Measurements from ENCODE around the gene EPN2. TPM values are rescaled to one million over a fixed set of nuclear protein-coding genes. Genes with fewer than 3 reads are reported as not detected.

The EPN2 gene
- total RNA-seq, 1 experiment from 2014 or later = 35.6 TPM

DNA sequence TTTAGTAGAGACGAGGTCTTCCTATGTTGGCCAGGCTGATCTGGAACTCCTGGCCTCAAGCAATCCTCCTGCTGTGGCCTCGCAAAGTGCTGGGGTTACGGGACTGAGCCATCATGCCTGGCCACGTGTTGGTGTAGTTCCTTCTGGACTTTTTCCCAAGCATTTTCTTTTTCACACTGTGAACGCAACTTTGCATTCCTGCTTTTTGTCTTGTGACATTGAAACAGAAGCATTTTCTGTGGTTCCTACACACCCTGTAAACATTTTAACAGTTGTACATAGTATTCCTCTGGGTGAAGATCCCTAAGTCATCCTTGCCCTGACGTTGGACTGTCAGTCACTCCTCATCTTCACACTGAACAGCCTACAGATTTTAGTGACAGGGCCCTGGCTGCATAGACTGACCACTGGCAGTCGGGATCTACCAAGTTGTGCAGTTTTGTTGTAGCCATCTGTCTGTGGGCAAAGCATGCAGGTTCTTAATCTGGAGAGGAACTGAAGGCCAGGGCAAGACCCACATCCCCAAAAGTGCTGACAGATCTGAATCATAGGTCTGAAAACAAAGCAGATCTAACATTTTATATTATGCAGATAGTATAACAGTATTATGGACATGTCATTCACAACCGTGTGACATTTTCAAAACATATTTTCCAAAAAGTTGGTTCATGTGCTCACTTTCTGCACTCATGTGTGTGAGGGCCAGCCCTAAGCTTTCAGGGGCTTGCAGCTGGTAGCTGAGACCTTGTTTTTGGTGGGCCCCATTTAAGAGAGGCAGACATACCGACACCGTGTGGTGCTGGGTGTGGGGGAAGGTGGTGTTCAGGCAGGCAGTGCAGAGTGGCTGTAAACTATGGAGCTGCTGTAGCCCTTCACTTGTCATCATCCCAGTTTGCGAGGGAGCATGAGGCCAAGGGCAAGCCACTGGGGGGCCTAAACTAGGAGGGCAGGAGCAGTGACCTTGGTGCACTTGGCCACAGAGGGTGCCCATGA lies 59.9 kb downstream of the EPN2 start:
- Mint-ChIP-seq H3K4me1 (ENCODE audit: low read depth, unreplicated experiment) (no peaks in the 10 kb centered on the region), H3K4me3 (ENCODE audit: unreplicated experiment) (no peak overlapping the region), H3K27ac (ENCODE audit: unreplicated experiment) (peak overlapping the region; percentile 55), H3K27me3 (ENCODE audit: insufficient read depth, unreplicated experiment) (no peaks in the 10 kb centered on the region), H3K9me3 (ENCODE audit: unreplicated experiment) (no peaks in the 10 kb centered on the region), H3K36me3 (ENCODE audit: insufficient read depth, unreplicated experiment) (peaks cover 14% of the 10 kb centered on the region)
- Histone ChIP-seq H3K4me3 (ENCODE audit: low read depth, low read length) (no peak overlapping the region), H3K4me1 (no peaks in the 10 kb centered on the region), H3K27me3 (replicated peaks; ENCODE audit: control insufficient read depth, insufficient read depth, low read length) (no peaks in the 10 kb centered on the region), H3K9me3 (no peaks in the 10 kb centered on the region), H3K36me3 (ENCODE audit: control insufficient read depth, insufficient read depth, low read length) (no peaks in the 10 kb centered on the region; the same call in 1 of the 2 replicates)
- TF ChIP-seq, protein P1, sequence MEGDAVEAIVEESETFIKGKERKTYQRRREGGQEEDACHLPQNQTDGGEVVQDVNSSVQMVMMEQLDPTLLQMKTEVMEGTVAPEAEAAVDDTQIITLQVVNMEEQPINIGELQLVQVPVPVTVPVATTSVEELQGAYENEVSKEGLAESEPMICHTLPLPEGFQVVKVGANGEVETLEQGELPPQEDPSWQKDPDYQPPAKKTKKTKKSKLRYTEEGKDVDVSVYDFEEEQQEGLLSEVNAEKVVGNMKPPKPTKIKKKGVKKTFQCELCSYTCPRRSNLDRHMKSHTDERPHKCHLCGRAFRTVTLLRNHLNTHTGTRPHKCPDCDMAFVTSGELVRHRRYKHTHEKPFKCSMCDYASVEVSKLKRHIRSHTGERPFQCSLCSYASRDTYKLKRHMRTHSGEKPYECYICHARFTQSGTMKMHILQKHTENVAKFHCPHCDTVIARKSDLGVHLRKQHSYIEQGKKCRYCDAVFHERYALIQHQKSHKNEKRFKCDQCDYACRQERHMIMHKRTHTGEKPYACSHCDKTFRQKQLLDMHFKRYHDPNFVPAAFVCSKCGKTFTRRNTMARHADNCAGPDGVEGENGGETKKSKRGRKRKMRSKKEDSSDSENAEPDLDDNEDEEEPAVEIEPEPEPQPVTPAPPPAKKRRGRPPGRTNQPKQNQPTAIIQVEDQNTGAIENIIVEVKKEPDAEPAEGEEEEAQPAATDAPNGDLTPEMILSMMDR (IDR thresholded peaks at IDR 0.05; ENCODE audit: insufficient read depth in 1 of 2, low read depth in 1 of 2, low read length in 1 of 2, severe bottlenecking in 1 of 2, unreplicated experiment in 1 of 2) = no peak
- POLR2A ChIA-PET = no interaction called here
- intact Hi-C loops (cut with micrococcal nuclease; ENCODE audit: unreplicated experiment) = no loop called here
- CTCF ChIA-PET = no interaction called here
- BruUV-seq (replicated peaks) = no TSS peak
- DNase-seq = no peak

DNA sequence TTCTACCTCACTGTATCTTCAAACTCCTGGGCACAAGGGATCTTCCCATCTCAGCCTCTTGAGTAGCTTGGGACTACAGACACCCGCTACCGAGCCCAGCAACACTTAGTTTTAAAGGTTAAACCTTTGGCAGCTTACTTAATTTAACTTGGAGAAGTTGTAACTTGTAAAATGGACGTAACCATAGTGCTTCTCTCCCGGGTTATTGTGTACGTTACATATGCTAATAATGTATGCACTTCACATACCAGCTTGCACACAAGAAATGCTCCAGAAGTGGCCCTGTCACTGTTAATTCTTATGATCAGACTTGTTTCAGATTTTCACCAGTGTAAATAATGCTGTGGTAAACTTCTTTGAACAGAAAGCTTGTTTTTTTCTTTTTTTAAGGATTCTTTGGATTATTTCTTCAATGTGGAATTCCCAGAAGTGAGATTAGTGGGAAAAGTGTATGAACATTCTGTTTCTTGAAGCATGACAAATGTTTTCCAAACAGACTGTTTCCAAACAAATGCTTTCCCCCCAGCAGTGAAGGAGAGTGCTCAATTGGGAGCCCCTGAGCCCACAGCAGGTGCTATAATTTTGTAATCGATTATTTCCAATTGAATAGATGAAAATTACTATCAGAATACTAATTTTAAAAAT lies 61.5 kb downstream of the EPN2 start:
- ChIA-PET CTCF (no interaction called here), POLR2A (no interaction called here)
- intact Hi-C loops (cut with micrococcal nuclease; ENCODE audit: unreplicated experiment) = no loop called here
- BruUV-seq (replicated peaks) = no TSS peak
- Mint-ChIP-seq H3K27ac (ENCODE audit: unreplicated experiment) (no peak overlapping the region), H3K36me3 (ENCODE audit: insufficient read depth, unreplicated experiment) (peaks cover 14% of the 10 kb centered on the region), H3K27me3 (ENCODE audit: insufficient read depth, unreplicated experiment) (no peaks in the 10 kb centered on the region), H3K9me3 (ENCODE audit: unreplicated experiment) (no peaks in the 10 kb centered on the region), H3K4me1 (ENCODE audit: low read depth, unreplicated experiment) (no peaks in the 10 kb centered on the region), H3K4me3 (ENCODE audit: unreplicated experiment) (no peak overlapping the region)
- H3K4me1 ChIP-seq = no peaks in the 10 kb centered on the region
- TF ChIP-seq, protein P1 (IDR thresholded peaks at IDR 0.05; ENCODE audit: insufficient read depth in 1 of 2, low read depth in 1 of 2, low read length in 1 of 2, severe bottlenecking in 1 of 2, unreplicated experiment in 1 of 2) = no peak
- no peak for DNase-seq
- no peak overlapping the region for H3K4me3 ChIP-seq (ENCODE audit: low read depth, low read length)
- H3K9me3 ChIP-seq = no peaks in the 10 kb centered on the region
- no peaks in the 10 kb centered on the region for H3K27me3 ChIP-seq (replicated peaks; ENCODE audit: control insufficient read depth, insufficient read depth, low read length)
- H3K36me3 ChIP-seq (ENCODE audit: control insufficient read depth, insufficient read depth, low read length) = no peaks in the 10 kb centered on the region; the same call in none of the 2 replicates

DNA sequence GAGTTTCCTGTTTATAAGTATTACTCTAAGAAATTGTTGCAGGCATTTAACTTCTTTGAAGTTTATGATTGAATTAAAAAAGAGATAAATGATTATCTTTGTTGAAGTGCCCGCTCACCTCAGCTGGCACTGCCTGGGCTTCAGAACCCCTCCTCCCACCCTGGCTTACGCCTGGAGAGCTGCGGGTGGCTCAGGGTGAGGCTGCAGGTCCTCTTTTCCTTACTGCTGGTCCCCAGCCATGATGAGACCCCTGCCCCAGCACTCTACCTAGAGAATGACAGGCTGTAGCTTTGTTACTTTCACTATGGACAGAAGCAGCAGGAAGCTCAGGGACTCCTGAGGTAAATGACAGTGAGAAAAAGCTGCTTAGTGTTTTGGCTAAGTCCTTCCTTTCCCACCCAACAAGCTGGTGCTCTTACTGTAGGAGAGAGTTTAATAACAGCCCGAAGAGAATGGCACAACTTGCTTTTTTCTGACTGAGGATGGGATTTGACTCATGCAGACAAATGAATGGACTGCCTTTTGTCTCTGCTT lies 62.1 kb downstream of the EPN2 start:
- DNase-seq = no peak
- Histone ChIP-seq H3K4me1 (no peaks in the 10 kb centered on the region), H3K4me3 (ENCODE audit: low read depth, low read length) (no peak overlapping the region), H3K36me3 (ENCODE audit: control insufficient read depth, insufficient read depth, low read length) (no peaks in the 10 kb centered on the region; the same call in none of the 2 replicates), H3K9me3 (no peaks in the 10 kb centered on the region), H3K27me3 (replicated peaks; ENCODE audit: control insufficient read depth, insufficient read depth, low read length) (no peaks in the 10 kb centered on the region)
- TF ChIP-seq, protein P1 (IDR thresholded peaks at IDR 0.05; ENCODE audit: insufficient read depth in 1 of 2, low read depth in 1 of 2, low read length in 1 of 2, severe bottlenecking in 1 of 2, unreplicated experiment in 1 of 2) = no peak
- intact Hi-C loops (cut with micrococcal nuclease; ENCODE audit: unreplicated experiment) = no loop called here
- ChIA-PET CTCF (no interaction called here), POLR2A (no interaction called here)
- no TSS peak for BruUV-seq (replicated peaks)
- H3K4me1 Mint-ChIP-seq (ENCODE audit: low read depth, unreplicated experiment) = no peaks in the 10 kb centered on the region
- H3K27ac Mint-ChIP-seq (ENCODE audit: unreplicated experiment) = no peak overlapping the region
- H3K36me3 Mint-ChIP-seq (ENCODE audit: insufficient read depth, unreplicated experiment) = peaks cover 14% of the 10 kb centered on the region
- no peaks in the 10 kb centered on the region for H3K27me3 Mint-ChIP-seq (ENCODE audit: insufficient read depth, unreplicated experiment)
- H3K9me3 Mint-ChIP-seq (ENCODE audit: unreplicated experiment) = no peaks in the 10 kb centered on the region
- H3K4me3 Mint-ChIP-seq (ENCODE audit: unreplicated experiment) = no peak overlapping the region
